Endothelial cell (in vitro differentiated cells): ENCODE data around the gene TMPRSS13. TPM values are rescaled to one million over a fixed set of nuclear protein-coding genes. Genes with fewer than 3 reads are reported as not detected.
A peak's percentile ranks its signal among the peaks of the same experiment; 100 is the strongest.

Experiments used
- DNase-seq: peaks from one replicate; pipeline ENCODE4 v3.0.0; 2021; ENCODE audit warnings: low spot score
- H3K27ac Mint-ChIP-seq: one replicate; pipeline ENCODE4 v1.8.0; 2021; ENCODE audit warnings: mixed read lengths, inconsistent platforms; ENCODE audit not compliant: unreplicated experiment
- H3K27me3 Mint-ChIP-seq: one replicate; pipeline ENCODE4 v1.8.0; 2021; ENCODE audit warnings: mild to moderate bottlenecking, moderate library complexity, mixed read lengths, inconsistent platforms; ENCODE audit not compliant: unreplicated experiment
- H3K36me3 Mint-ChIP-seq: one replicate; pipeline ENCODE4 v1.8.0; 2021; ENCODE audit warnings: mild to moderate bottlenecking, low read depth, mixed read lengths, inconsistent platforms; ENCODE audit not compliant: unreplicated experiment
- H3K4me1 Mint-ChIP-seq: one replicate; pipeline ENCODE4 v1.8.0; 2021; ENCODE audit warnings: mild to moderate bottlenecking, mixed read lengths, inconsistent platforms; ENCODE audit not compliant: unreplicated experiment
- H3K4me3 Mint-ChIP-seq: one replicate; pipeline ENCODE4 v1.8.0; 2021; ENCODE audit warnings: mild to moderate bottlenecking, mixed read lengths, inconsistent platforms; ENCODE audit not compliant: unreplicated experiment
- H3K9me3 Mint-ChIP-seq: one replicate; pipeline ENCODE4 v1.8.0; 2021; ENCODE audit warnings: mixed read lengths, inconsistent platforms; ENCODE audit not compliant: unreplicated experiment
- CTCF ChIP-seq: fragments of 200-600 bp; sonication (generic); IDR thresholded peaks from one replicate; pipeline ENCODE4 v1.5.0; 2021; ENCODE audit warnings: antibody characterized with exemption; ENCODE audit not compliant: unreplicated experiment
- total RNA-seq: library from RNA; stranded (reverse); fragmentation: NEBNext Ultra II Directional; extraction: Animal tissue kit (Norgen Biotek cat#: 25700); gene quantifications from one replicate; pipeline ENCODE4 v1.2.1, GENCODE V29; 2021; ENCODE audit not compliant: unreplicated experiment

Gene TMPRSS13
- total RNA-seq, 1 donor from 2014 or later: 1.8 TPM

GRCh38 chr11:117973503-117973860, 44.3 kb upstream of the TMPRSS13 start:
- DNase-seq: no peak
- no peaks in the 10 kb centered on the region for H3K36me3 Mint-ChIP-seq
- peaks cover 56% of the 10 kb centered on the region for H3K4me1 Mint-ChIP-seq
- H3K27me3 Mint-ChIP-seq: peaks cover 2% of the 10 kb centered on the region
- no peak for TF ChIP-seq CTCF
- no peak overlapping the region for H3K4me3 Mint-ChIP-seq
- no peaks in the 10 kb centered on the region for H3K9me3 Mint-ChIP-seq
- H3K27ac Mint-ChIP-seq: peak overlapping the region; percentile 86

GRCh38 chr11:117972629-117973502, 43.7 kb upstream of the TMPRSS13 start:
- H3K36me3 Mint-ChIP-seq: no peaks in the 10 kb centered on the region
- peaks cover 2% of the 10 kb centered on the region for H3K27me3 Mint-ChIP-seq
- H3K27ac Mint-ChIP-seq: peak overlapping the region; percentile 86

DNA sequence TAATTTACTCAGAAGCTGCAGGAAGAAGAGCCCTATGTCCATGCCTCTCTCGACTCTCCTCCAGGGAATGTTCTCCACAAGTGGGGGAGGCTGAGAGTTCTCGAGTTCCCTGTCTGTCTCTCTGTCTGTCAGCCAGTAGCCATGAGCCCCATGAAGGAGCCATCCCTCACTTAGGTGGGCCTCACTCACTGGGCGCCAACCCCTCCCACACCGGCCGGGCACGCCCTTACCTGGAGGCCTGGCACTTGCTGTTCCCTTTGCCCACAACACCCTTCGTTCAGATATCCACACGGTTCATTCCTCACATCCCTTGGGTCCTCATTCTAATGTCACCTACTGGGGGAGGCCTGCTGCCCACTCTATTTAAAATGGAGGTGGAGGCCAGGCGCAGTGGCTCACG, 42.8 kb upstream of the TMPRSS13 start:
- H3K4me3 Mint-ChIP-seq: peak overlapping the region; percentile 16
- H3K27me3 Mint-ChIP-seq: peaks cover 2% of the 10 kb centered on the region
- H3K9me3 Mint-ChIP-seq: no peaks in the 10 kb centered on the region
- peak overlapping the region; percentile 49 for H3K27ac Mint-ChIP-seq
- DNase-seq: no peak
- TF ChIP-seq CTCF: no peak
- H3K36me3 Mint-ChIP-seq: no peaks in the 10 kb centered on the region
- H3K4me1 Mint-ChIP-seq: peaks cover 52% of the 10 kb centered on the region

More at GRCh38 chr11:117972629-117973502, 43.7 kb upstream of the TMPRSS13 start:
- Mint-ChIP-seq H3K4me3 (no peak overlapping the region), H3K9me3 (no peaks in the 10 kb centered on the region), H3K4me1 (peaks cover 56% of the 10 kb centered on the region)
- no peak for TF ChIP-seq CTCF
- DNase-seq: peak; percentile 18

DNA sequence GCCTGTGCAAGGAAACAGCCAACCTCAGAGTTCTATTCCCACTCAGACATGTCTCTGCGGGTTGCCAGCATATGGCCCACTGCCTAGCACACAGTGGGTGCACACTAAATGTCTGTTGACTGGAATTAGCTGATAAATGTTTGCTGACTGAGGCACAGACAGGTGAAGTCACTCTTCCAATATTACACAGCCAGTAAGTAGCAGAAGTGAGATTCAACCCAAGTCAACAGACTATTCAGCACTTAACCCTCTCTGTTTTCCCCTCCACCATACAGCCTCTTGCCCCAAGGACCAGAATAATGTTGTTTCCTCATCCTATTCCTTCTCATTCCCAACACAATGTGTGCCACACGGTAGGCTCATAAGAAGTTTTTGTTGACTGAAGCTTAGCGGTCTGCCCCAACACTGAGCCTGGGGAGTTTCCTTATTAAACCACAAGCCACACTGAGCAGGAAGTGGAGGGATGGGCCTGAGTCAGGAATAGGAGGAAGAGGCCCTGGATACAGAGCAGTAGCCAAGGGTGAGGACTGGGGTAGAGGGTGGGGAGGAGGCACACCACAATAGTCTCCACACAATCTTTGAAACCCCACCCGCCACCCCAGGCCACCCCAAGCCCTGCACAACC, 41.3 kb upstream of the TMPRSS13 start:
- H3K4me3 Mint-ChIP-seq: no peak overlapping the region
- no peak for DNase-seq
- TF ChIP-seq CTCF: no peak
- no peaks in the 10 kb centered on the region for H3K36me3 Mint-ChIP-seq
- peaks cover 2% of the 10 kb centered on the region for H3K27me3 Mint-ChIP-seq
- H3K9me3 Mint-ChIP-seq: no peaks in the 10 kb centered on the region
- H3K4me1 Mint-ChIP-seq: peaks cover 42% of the 10 kb centered on the region
- peak overlapping the region; percentile 72 for H3K27ac Mint-ChIP-seq
